H9 (cell line): ENCODE results near the gene RBM3. TPM values are rescaled to one million over a fixed set of nuclear protein-coding genes. Genes with fewer than 3 reads are reported as not detected.

Experiments used
- DNase-seq: peaks from one replicate; pipeline ENCODE4 v3.0.0-alpha.2; 2017
- H2AFZ ChIP-seq: one replicate; pipeline ENCODE4 v1.6.1; 2013; ENCODE audit warnings: mild to moderate bottlenecking, low read length, control low read depth, moderate library complexity
- H2AK5ac ChIP-seq: 2 replicates; pipeline ENCODE4 v1.6.1; 2013; ENCODE audit warnings: low read length, control low read depth, mixed read lengths; ENCODE audit not compliant: insufficient read length
- H2BK120ac ChIP-seq: one replicate; pipeline ENCODE4 v1.6.1; 2013; ENCODE audit warnings: low read depth, mild to moderate bottlenecking, low read length, control low read depth, inconsistent platforms; ENCODE audit not compliant: poor library complexity, severe bottlenecking
- H2BK12ac ChIP-seq: 2 replicates; pipeline ENCODE4 v1.6.1; 2013; ENCODE audit warnings: low read length, control low read depth, mixed read lengths, low read depth; ENCODE audit not compliant: insufficient read length
- H2BK15ac ChIP-seq: 2 replicates; pipeline ENCODE4 v1.6.1; 2013; ENCODE audit warnings: low read depth, low read length, control low read depth
- H2BK20ac ChIP-seq: one replicate; pipeline ENCODE4 v1.6.1; 2013; ENCODE audit warnings: low read depth, mild to moderate bottlenecking, low read length, control low read depth, inconsistent platforms; ENCODE audit not compliant: poor library complexity, severe bottlenecking
- H2BK5ac ChIP-seq: 2 replicates; pipeline ENCODE4 v1.6.1; 2013; ENCODE audit warnings: low read length, control low read depth, mixed read lengths; ENCODE audit not compliant: insufficient read length
- H3K14ac ChIP-seq: 2 replicates; pipeline ENCODE4 v1.6.1; 2013; ENCODE audit warnings: low read length, control low read depth; ENCODE audit not compliant: insufficient read depth
- H3K18ac ChIP-seq: 2 replicates; pipeline ENCODE4 v1.6.1; 2013; ENCODE audit warnings: low read depth, mild to moderate bottlenecking, mixed read lengths, low read length, control low read depth; ENCODE audit not compliant: insufficient read length
- H3K23ac ChIP-seq: 2 replicates; pipeline ENCODE4 v1.6.1; 2013; ENCODE audit warnings: low read length, control low read depth, mixed read lengths, low read depth; ENCODE audit not compliant: insufficient read length
- H3K23me2 ChIP-seq: 2 replicates; pipeline ENCODE4 v1.6.1; 2013; ENCODE audit warnings: low read depth, mild to moderate bottlenecking, mixed read lengths, low read length, control low read depth; ENCODE audit not compliant: insufficient read length, poor library complexity, severe bottlenecking
- H3K27ac ChIP-seq: 2 replicates; pipeline ENCODE4 v1.5.1; 2013; ENCODE audit warnings: low read length, control low read depth, mixed read lengths, low read depth; ENCODE audit not compliant: insufficient read length
- H3K27me3 ChIP-seq: 2 replicates; pipeline ENCODE4 v1.6.1; 2013; ENCODE audit warnings: low read length, control low read depth, inconsistent platforms; ENCODE audit not compliant: insufficient read depth
- H3K4ac ChIP-seq: 2 replicates; pipeline ENCODE4 v1.6.1; 2013; ENCODE audit warnings: low read depth, mild to moderate bottlenecking, control low read depth, inconsistent platforms, low read length, moderate library complexity
- H3K4me1 ChIP-seq: 2 replicates; pipeline ENCODE4 v1.6.1; 2013; ENCODE audit warnings: low read length, control low read depth, inconsistent platforms; ENCODE audit not compliant: insufficient read depth
- H3K4me2 ChIP-seq: 2 replicates; pipeline ENCODE4 v1.6.1; 2013; ENCODE audit warnings: low read length, control low read depth, mixed read lengths; ENCODE audit not compliant: insufficient read length, insufficient read depth
- H3K56ac ChIP-seq: 2 replicates; pipeline ENCODE4 v1.6.1; 2013; ENCODE audit warnings: low read depth, mild to moderate bottlenecking, mixed read lengths, low read length, control low read depth; ENCODE audit not compliant: insufficient read length
- H3K79me1 ChIP-seq: 2 replicates; pipeline ENCODE4 v1.6.1; 2013; ENCODE audit warnings: low read depth, mild to moderate bottlenecking, moderate library complexity, low read length, control low read depth, inconsistent platforms; ENCODE audit not compliant: insufficient read depth, poor library complexity, severe bottlenecking
- H3K79me2 ChIP-seq: 2 replicates; pipeline ENCODE4 v1.6.1; 2013; ENCODE audit warnings: low read length, control low read depth, inconsistent platforms; ENCODE audit not compliant: insufficient read depth
- H3K9ac ChIP-seq: 2 replicates; pipeline ENCODE4 v1.6.1; 2013; ENCODE audit warnings: low read length, control low read depth, mixed read lengths; ENCODE audit not compliant: insufficient read length; ENCODE audit errors: extremely low read depth
- H3K9me3 ChIP-seq: one replicate; pipeline ENCODE4 v1.6.1; 2013; ENCODE audit warnings: low read depth, low read length, inconsistent platforms; ENCODE audit not compliant: control insufficient read depth
- H3T11ph ChIP-seq: one replicate; pipeline ENCODE4 v1.6.1; 2013; ENCODE audit warnings: mild to moderate bottlenecking, low read length, control low read depth, inconsistent platforms
- H4K20me1 ChIP-seq: one replicate; pipeline ENCODE4 v1.6.1; 2013; ENCODE audit not compliant: control insufficient read depth, insufficient read length, insufficient read depth
- H4K5ac ChIP-seq: 2 replicates; pipeline ENCODE4 v1.6.1; 2013; ENCODE audit warnings: low read depth, mild to moderate bottlenecking, mixed read lengths, low read length, control low read depth; ENCODE audit not compliant: insufficient read length
- H4K8ac ChIP-seq: replicated peaks from 2 replicates; pipeline ENCODE4 v1.6.1; 2013; ENCODE audit warnings: low read length, control low read depth, mixed read lengths, low read depth; ENCODE audit not compliant: insufficient read length
- H4K91ac ChIP-seq: 2 replicates; pipeline ENCODE4 v1.6.1; 2013; ENCODE audit warnings: low read depth, mild to moderate bottlenecking, moderate library complexity, mixed read lengths, low read length, control low read depth; ENCODE audit not compliant: insufficient read length
- H3K27ac Mint-ChIP-seq, 3 experiments: 2 replicates in 2 of 3; 3 replicates in 1 of 3; pipeline ENCODE4 v1.8.0; 2020 to 2021; ENCODE audit warnings: mixed read lengths in 3 of 3, mild to moderate bottlenecking in 1 of 3, moderate library complexity in 1 of 3
- H3K27me3 Mint-ChIP-seq: 2 replicates; pipeline ENCODE4 v1.8.0; 2021; ENCODE audit warnings: low read depth, mild to moderate bottlenecking, moderate library complexity, mixed read lengths
- H3K36me3 Mint-ChIP-seq, 3 experiments: 2 replicates in 2 of 3; 3 replicates in 1 of 3; pipeline ENCODE4 v1.8.0; 2020 to 2021; ENCODE audit warnings: low read depth in 3 of 3, mixed read lengths in 3 of 3; ENCODE audit not compliant: insufficient read depth in 1 of 3
- H3K4me1 Mint-ChIP-seq, 2 experiments: 2 replicates each; pipeline ENCODE4 v1.8.0; 2020; ENCODE audit warnings: mixed read lengths in 2 of 2
- H3K4me3 Mint-ChIP-seq, 2 experiments: 2 replicates in 1 of 2; 3 replicates in 1 of 2; pipeline ENCODE4 v1.8.0; 2020 to 2021; ENCODE audit warnings: mild to moderate bottlenecking in 2 of 2, mixed read lengths in 2 of 2, moderate library complexity in 1 of 2
- H3K9me3 Mint-ChIP-seq, 2 experiments: 2 replicates in 1 of 2; 3 replicates in 1 of 2; pipeline ENCODE4 v1.8.0; 2020; ENCODE audit warnings: mild to moderate bottlenecking in 2 of 2, mixed read lengths in 2 of 2, moderate library complexity in 1 of 2
- WGBS: extraction: QIAGEN DNeasy Blood & Tissue Kit; methylation state at CpG from one replicate; pipeline ENCODE4 v1.1.7; 2013; ENCODE audit warnings: missing lambda C conversion rate, low lambda C conversion rate, mixed read lengths; ENCODE audit not compliant: insufficient read length; ENCODE audit errors: extremely low coverage; 5-methylcytosine and 5-hydroxymethylcytosine counted together
- total RNA-seq: library from RNA; stranded (reverse); gene quantifications from 2 replicates; pipeline ENCODE4 v1.2.1, GENCODE V29; 2021
- TF ChIP-seq, protein P1 (sequence below): fragments of 200-600 bp; sonication (generic); conservative IDR thresholded peaks from 3 replicates; pipeline ENCODE4 v1.8.0; 2021; ENCODE audit warnings: antibody characterized with exemption, mild to moderate bottlenecking

The RBM3 gene
- total RNA-seq, 1 experiment from 2014 or later, result 264 TPM

DNA sequence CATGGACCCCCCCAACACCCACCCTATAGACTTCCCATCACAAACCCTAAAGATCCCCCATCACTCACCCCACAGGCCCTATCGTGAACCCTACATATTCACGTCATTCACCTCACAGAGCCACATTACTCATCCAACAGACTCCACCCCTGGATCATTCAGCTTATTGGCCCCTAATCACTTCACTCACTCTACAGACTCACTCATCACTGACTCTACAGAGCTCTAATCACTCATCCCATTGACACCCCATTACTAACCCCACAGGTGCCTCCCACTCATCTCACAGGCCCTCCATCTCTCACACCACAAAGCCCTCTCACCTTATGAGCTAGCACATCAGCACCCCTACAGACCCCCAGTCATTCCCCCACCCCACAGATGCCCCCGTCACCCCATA is 41.1 kb upstream of the RBM3 start:
- Mint-ChIP-seq H3K4me1 (no peaks in the 10 kb centered on the region), H3K4me3 (no peak overlapping the region), H3K27me3 (no peaks in the 10 kb centered on the region), H3K36me3 (peaks cover 7 to 39% (median 17%) of the 10 kb centered on the region in 3 experiments), H3K9me3 (peaks cover 73 to 77% of the 10 kb centered on the region in 2 experiments), H3K27ac (no peak overlapping the region)
- no CpG with 5 or more reads among the region's 3 CpGs for whole genome bisulfite sequencing
- Histone ChIP-seq H4K20me1 (no peaks in the 10 kb centered on the region), H3K79me2 (no peaks in the 10 kb centered on the region), H4K8ac (no peak overlapping the region), H2BK15ac (no peak overlapping the region), H4K91ac (no peak overlapping the region), H3K9ac (no peak overlapping the region), H2BK120ac (no peak overlapping the region), H3K9me3 (peaks cover 31% of the 10 kb centered on the region), H3K4me1 (no peaks in the 10 kb centered on the region), H2AK5ac (no peak overlapping the region), H2BK12ac (no peak overlapping the region), H3K18ac (no peak overlapping the region), H3K79me1 (no peaks in the 10 kb centered on the region), H4K5ac (no peak overlapping the region), H3K4me2 (no peak overlapping the region), H3K4ac (no peak overlapping the region), H2BK20ac (no peak overlapping the region), H3K23me2 (no peaks in the 10 kb centered on the region), H3K56ac (no peak overlapping the region), H2AFZ (no peak overlapping the region), H3K27ac (no peak overlapping the region), H3K23ac (no peak overlapping the region), H3K14ac (no peak overlapping the region), H3T11ph (no peak overlapping the region), H2BK5ac (no peak overlapping the region), H3K27me3 (no peaks in the 10 kb centered on the region)
- no peak for DNase-seq
- TF ChIP-seq, protein P1, sequence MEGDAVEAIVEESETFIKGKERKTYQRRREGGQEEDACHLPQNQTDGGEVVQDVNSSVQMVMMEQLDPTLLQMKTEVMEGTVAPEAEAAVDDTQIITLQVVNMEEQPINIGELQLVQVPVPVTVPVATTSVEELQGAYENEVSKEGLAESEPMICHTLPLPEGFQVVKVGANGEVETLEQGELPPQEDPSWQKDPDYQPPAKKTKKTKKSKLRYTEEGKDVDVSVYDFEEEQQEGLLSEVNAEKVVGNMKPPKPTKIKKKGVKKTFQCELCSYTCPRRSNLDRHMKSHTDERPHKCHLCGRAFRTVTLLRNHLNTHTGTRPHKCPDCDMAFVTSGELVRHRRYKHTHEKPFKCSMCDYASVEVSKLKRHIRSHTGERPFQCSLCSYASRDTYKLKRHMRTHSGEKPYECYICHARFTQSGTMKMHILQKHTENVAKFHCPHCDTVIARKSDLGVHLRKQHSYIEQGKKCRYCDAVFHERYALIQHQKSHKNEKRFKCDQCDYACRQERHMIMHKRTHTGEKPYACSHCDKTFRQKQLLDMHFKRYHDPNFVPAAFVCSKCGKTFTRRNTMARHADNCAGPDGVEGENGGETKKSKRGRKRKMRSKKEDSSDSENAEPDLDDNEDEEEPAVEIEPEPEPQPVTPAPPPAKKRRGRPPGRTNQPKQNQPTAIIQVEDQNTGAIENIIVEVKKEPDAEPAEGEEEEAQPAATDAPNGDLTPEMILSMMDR, result no peak
